Measurements from ENCODE around the gene FCF1. TPM values are rescaled to one million over a fixed set of nuclear protein-coding genes. Genes with fewer than 3 reads are reported as not detected.

Gene FCF1
- total and polyA plus RNA-seq, 9 of the 15 experiments (the other 6 are each of a cell fraction or from before 2014, with no cell fraction given): 6.8 to 91.9 (median 40.0) TPM

- TF ChIP-seq TGIF2 (CRISPR knock-in tag; IDR thresholded peaks at IDR 0.05) (no peak), MCM5 (IDR thresholded peaks at IDR 0.05; ENCODE audit: low read depth) (no peak), MITF (IDR thresholded peaks at IDR 0.05) (no peak), PHTF2 (CRISPR knock-in tag; IDR thresholded peaks at IDR 0.05) (no peak), RCOR1 (IDR thresholded peaks at IDR 0.05; ENCODE audit: borderline replicate concordance in 1 of 2, low read depth in 2 of 2, low read length in 2 of 2) (peak; percentile 56 to 97; a peak in 3 of 4 replicates), MTA2 (IDR thresholded peaks at IDR 0.05; ENCODE audit: low read depth) (peak; percentile 82), FOSL1 (tag; conservative IDR thresholded peaks at IDR 0.05) (no peak), ZNF766 (CRISPR knock-in tag; conservative IDR thresholded peaks at IDR 0.05) (no peak), SUPT5H (IDR thresholded peaks at IDR 0.05) (no peak), EZH2 (IDR thresholded peaks at IDR 0.05; ENCODE audit: borderline replicate concordance, low read depth, low read length) (no peak), YY1 (IDR thresholded peaks at IDR 0.05; ENCODE audit: borderline replicate concordance in 1 of 3, control insufficient read depth in 1 of 3, extremely low read depth in 1 of 3, insufficient read depth in 3 of 3, insufficient read length in 1 of 3, insufficient replicate concordance in 2 of 3, low read depth in 1 of 3, low read length in 2 of 3) (no peak), GTF2E2 (tag; IDR thresholded peaks at IDR 0.05) (no peak), ZNF717 (CRISPR knock-in tag; IDR thresholded peaks at IDR 0.05) (no peak), ILF3 (IDR thresholded peaks at IDR 0.05; ENCODE audit: borderline replicate concordance) (no peak), ZNF79 (CRISPR knock-in tag; IDR thresholded peaks at IDR 0.05; ENCODE audit: low read depth) (no peak), ZNF253 (CRISPR knock-in tag; conservative IDR thresholded peaks at IDR 0.05) (no peak), ZBTB12 (CRISPR knock-in tag; IDR thresholded peaks at IDR 0.05) (no peak), ERF (CRISPR knock-in tag; IDR thresholded peaks at IDR 0.05) (no peak), ZNF3 (CRISPR knock-in tag; IDR thresholded peaks at IDR 0.05) (no peak), TAL1 (IDR thresholded peaks at IDR 0.05) (peak; percentile 89), TBL1XR1 (IDR thresholded peaks at IDR 0.05; ENCODE audit: low read length in 2 of 2) (peak in 1 of 2 experiments; percentile 48; a peak in 1 of 4 replicates), PHF8 (IDR thresholded peaks at IDR 0.05; ENCODE audit: borderline replicate concordance, low read length) (no peak), EP300 (IDR thresholded peaks at IDR 0.05; ENCODE audit: low read length) (peak; percentile 83), ZSCAN32 (CRISPR knock-in tag; IDR thresholded peaks at IDR 0.05) (no peak)
- TF ChIP-seq, protein P1, sequence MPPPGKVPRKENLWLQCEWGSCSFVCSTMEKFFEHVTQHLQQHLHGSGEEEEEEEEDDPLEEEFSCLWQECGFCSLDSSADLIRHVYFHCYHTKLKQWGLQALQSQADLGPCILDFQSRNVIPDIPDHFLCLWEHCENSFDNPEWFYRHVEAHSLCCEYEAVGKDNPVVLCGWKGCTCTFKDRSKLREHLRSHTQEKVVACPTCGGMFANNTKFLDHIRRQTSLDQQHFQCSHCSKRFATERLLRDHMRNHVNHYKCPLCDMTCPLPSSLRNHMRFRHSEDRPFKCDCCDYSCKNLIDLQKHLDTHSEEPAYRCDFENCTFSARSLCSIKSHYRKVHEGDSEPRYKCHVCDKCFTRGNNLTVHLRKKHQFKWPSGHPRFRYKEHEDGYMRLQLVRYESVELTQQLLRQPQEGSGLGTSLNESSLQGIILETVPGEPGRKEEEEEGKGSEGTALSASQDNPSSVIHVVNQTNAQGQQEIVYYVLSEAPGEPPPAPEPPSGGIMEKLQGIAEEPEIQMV (tag; conservative IDR thresholded peaks at IDR 0.05; ENCODE audit: low read depth): no peak
- TF ChIP-seq, protein P2, sequence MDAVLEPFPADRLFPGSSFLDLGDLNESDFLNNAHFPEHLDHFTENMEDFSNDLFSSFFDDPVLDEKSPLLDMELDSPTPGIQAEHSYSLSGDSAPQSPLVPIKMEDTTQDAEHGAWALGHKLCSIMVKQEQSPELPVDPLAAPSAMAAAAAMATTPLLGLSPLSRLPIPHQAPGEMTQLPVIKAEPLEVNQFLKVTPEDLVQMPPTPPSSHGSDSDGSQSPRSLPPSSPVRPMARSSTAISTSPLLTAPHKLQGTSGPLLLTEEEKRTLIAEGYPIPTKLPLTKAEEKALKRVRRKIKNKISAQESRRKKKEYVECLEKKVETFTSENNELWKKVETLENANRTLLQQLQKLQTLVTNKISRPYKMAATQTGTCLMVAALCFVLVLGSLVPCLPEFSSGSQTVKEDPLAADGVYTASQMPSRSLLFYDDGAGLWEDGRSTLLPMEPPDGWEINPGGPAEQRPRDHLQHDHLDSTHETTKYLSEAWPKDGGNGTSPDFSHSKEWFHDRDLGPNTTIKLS (IDR thresholded peaks at IDR 0.05; ENCODE audit: borderline replicate concordance, low read depth): no peak
Measured at GRCh38 chr14:74735125-74735524, 22.2 kb downstream of the FCF1 start (continued).
